NCI-H82 (cell line): ENCODE results near the gene MXRA8.
"Not testable (repeated sequence)": the region's sequence is repeated elsewhere in the genome, so short reads cannot be mapped to it uniquely, and the experiment has no call there.

Source experiments
- DNase-seq: peaks from one replicate; lab custom pipeline; 2025; lab: John Stamatoyannopoulos, UW

Gene MXRA8

GRCh38 chr1:1358433-1359271 lies at the start of gene MXRA8:
MXRA8 (minus strand) TSS chr1:1358555; CDS start chr1:1358504, 51 bp downstream.
- DNase-seq: peak; percentile 96

- DNase-seq: peak; percentile 64
Observed at GRCh38 chr1:1407636-1408318, 49.4 kb upstream of the MXRA8 start.

- peak; percentile 98 for DNase-seq
Observed at GRCh38 chr1:1406821-1407635, 48.7 kb upstream of the MXRA8 start, which contains the start of gene MRPL20. MRPL20 (minus strand) TSS chr1:1407293; CDS start chr1:1407217, 76 bp downstream.

- DNase-seq: no peak
Observed at GRCh38 chr1:1406101-1406820, 47.9 kb upstream of the MXRA8 start.

GRCh38 chr1:1403653-1404052 lies 45.3 kb upstream of the MXRA8 start:
- no peak for DNase-seq

GRCh38 chr1:1402901-1403392 lies 44.6 kb upstream of the MXRA8 start:
- DNase-seq: not testable (repeated sequence)

GRCh38 chr1:1402072-1402900 lies 43.9 kb upstream of the MXRA8 start:
- peak; percentile 91 for DNase-seq

GRCh38 chr1:1401457-1402010 lies 43.2 kb upstream of the MXRA8 start:
- no peak for DNase-seq

- no peak for DNase-seq
Observed at GRCh38 chr1:1400576-1401456, 42.5 kb upstream of the MXRA8 start.

GRCh38 chr1:1399872-1400575 lies 41.7 kb upstream of the MXRA8 start:
- DNase-seq: peak; percentile 75

GRCh38 chr1:1399187-1399871 lies 41.0 kb upstream of the MXRA8 start, which contains the start of gene CCNL2:
CCNL2 (minus strand) TSS chr1:1399335; CDS start chr1:1399306, 29 bp downstream.
- peak; percentile 99 for DNase-seq

- DNase-seq: no peak
Observed at GRCh38 chr1:1398677-1399186, 40.4 kb upstream of the MXRA8 start.

GRCh38 chr1:1397839-1398523 lies 39.6 kb upstream of the MXRA8 start:
- DNase-seq: peak; percentile 45

- DNase-seq: no peak
Observed at GRCh38 chr1:1395166-1395565, 36.8 kb upstream of the MXRA8 start.

GRCh38 chr1:1394116-1394515 lies 35.8 kb upstream of the MXRA8 start:
- no peak for DNase-seq

GRCh38 chr1:1393428-1393827 lies 35.1 kb upstream of the MXRA8 start:
- no peak for DNase-seq

GRCh38 chr1:1393014-1393413 lies 34.7 kb upstream of the MXRA8 start:
- no peak for DNase-seq
